GM19438 (cell line): ENCODE measurements around the gene WDR33.

ENCODE experiments used
- ATAC-seq: cut with Tn5 transposase; IDR thresholded peaks from one replicate; pipeline ENCODE4 v1.9.1; 2021; ENCODE audit warnings: low read depth; ENCODE audit not compliant: unreplicated experiment

WDR33 gene

DNA sequence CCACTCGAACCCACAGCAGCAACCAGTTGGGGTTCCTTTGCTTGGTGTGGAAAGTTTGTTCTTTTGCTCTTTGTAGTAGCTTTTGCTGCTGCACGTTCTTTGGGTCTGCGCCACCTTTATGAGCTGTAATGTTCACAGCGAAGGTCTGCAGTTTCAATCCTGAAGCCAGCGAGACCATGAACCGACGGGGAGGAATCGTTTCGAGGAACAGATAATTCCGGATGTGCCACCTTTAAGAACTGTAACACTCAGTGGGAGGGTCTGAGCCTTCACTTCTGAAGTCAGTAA, 150.7 kb downstream of the WDR33 start:
- ATAC-seq = no peak

DNA sequence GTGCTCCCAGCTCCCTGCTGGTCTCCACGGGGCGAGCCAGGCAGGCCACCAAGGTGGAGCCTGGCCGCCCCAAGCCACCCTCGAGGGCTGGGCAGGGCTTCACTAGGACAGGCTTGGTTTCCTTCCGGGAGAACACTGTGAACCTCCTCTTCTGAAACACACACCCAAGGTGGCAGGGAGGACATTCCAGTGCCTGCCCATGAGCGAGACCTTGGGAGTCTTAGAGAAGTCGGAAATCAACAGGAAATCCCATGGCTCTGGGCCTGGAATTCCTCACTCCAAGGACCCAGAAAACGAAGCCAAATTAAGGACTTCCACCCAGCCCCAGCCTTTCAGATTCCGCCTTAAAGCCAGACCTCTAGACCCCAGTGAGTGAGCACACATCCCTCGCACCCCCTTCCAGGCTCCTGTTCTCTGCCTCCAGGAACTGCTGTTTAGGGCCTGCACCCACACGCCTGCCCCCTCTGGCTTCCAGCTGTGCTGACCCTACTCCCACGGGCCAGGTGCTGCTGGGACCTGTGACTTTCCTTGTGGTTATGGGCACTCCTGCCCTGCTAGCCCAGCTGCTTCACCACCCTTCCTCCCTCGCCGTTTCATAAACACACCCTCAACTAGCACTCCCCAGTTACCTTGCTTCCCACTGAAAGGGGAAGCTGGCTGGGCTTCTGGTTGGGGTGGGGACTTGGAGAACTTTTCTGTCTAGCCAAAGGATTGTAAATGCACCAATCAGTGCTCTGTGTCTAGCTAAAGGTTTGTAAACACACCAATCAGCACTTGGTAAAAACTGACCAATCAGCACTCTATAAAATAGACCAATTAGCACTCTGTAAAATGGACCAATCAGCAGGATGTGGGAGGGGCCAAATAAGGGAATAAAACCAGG, 151.3 kb downstream of the WDR33 start:
- no peak for ATAC-seq

DNA sequence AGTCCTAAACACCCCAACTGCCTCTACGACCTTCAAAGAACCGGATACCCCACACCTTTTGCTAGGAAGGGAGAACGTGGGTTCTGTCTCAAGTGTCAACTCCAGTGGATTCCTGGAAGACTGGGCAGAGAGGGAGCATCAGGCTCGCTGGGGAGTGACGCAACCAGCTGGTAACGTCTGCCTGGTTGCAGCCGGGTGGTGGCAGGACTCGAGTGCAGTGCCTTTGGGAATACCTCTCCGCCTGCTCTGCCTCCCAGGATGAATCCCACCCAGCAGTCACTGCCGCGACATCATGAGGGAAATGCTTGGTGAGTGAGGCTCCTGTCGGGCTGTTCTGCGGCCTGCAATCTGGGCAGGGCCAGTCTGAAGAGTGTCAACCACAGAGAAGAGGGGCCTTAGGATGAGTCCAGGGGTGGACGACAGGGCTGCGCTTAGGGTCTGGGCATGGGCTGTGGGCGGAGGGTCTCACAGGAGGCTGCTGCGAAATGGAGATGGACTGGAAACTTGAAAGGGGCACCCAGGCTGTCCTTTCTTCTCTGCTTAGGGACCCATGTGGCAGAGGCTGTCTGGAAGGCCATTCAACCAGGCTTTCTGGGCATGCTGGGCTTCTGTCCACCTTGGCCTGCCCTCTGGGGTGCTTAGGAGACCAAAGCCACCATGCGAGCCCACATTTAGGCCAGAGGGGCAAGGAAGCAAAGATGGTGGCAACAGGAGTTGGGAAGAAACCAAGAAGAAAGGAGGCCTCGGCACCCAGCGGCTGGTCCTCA, 152.1 kb downstream of the WDR33 start:
- no peak for ATAC-seq

DNA sequence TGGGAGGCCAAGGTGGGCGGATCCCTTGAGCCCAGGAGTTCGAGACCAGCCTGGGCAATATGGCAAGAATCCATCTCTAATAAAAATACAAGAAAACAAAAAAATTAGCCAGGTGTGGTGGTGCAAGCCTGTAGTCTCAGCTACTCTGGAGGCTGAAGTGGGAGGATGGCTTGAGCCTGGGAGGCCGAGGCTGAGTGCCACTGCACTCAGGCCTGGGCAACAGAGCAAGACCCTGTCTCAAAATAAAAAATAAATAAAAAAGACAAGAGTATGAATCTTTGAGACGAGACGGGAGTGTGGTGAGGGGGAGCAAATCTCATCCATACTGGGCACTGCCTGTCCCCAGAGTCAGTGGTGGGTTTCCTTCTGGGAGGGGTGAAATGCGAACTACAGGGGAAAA, 152.8 kb downstream of the WDR33 start:
- ATAC-seq = no peak

DNA sequence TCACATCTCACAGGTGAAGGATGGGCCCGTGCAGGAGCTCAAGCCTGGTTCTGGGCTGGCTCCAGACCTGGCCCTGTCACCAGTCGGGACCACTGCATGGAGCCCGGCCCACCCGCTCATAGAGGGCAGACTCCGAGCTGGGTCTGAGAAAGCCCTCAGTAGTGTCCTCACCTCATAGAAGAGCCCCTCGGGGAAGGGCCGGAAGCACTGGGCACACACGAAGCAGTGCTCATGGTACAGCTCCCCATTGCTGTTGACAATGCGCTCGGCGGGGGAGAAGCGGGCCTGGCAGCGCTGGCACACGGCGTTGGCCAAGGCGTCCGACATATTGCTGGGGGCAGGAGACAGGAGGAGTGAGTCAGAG, 153.8 kb downstream of the WDR33 start:
- ATAC-seq = no peak

DNA sequence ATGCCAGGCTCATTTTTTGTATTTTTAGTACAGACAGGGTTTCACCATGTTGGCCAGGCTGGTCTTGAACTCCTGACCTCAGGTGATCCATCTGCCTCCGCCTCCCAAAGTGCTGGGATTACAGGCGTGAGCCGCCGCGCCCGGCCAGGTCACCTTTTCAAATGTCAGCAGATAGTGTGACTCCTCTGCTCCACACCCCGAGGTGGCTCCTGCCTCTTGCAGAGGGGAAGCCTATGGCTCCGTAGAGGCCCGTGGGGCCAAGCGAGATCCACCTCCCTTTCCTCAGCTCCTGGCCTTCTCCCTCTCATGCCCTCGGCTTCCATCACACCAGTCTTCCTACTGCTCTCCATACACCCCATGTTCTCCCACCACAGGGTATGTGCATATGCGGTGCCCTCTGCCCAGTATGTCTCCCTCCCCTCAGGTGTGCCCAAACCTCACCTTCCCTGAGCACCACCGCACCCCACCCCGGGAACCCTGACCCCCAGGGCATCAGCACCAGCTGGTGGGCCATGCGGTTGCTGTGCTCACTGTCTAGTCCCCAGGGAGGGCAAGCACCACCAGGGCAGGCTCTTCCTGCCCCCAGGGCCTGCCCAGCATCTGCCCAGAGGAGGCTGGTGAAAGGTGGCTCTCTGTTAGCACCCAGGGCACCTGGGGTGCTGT, 154.3 kb downstream of the WDR33 start:
- no peak for ATAC-seq

DNA sequence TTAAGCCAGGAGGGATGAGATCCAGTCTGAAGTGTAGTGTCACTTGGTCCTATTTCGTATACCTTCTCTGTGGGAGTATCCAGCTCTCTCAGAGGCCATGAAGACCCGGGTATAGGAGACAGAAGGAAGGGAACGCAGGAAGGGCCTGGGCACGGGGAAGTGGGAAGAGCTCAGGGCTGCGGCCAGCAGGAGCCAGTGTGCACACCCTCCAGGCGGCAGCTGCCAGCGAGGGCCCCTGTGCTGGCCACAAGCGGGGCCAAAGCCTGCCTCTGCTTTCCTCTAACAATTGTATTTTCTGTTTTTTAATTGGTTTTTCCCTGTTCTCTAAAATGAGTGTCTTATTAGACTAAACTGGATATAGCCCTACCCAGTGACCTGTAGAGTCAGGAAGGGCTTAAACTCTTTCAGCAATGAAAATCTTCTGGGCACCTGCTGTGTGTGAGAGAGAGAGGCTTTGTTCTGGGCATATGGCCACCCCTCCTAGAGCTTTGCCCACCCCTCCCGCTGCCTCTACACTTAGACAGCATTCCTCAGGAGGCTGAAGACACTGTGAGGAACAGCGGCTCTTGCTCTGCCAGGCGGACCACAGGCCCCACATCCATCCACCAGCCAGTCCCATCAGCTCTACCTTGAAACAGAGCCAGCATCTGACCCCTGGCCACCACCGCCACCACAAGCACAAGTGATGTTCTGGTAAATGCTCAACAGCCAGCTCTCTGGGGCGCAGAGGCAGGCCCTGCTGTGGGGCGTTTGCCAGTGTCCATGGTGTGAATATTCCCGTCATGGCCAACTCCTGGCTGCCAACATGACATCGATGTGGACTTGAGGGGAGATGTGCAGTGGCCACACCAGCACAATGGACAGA, 155.5 kb downstream of the WDR33 start:
- ATAC-seq = no peak

DNA sequence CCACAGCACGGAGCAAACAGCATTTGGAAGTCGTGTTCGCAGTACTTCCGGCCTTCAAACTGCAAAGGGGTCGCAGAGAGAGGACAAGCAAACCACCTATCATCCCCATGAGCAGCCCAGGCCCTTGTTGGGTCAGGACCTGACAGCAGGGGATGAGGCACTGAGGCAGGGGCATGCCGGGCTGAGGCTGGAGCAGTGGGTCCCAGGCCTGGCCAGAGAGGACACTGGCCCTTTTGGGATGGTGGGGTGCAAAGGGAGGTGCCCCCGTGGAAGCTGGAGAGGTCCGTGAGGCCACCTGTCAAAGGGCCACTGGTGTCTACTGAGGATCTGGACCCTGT, 156.2 kb downstream of the WDR33 start:
- ATAC-seq = no peak

DNA sequence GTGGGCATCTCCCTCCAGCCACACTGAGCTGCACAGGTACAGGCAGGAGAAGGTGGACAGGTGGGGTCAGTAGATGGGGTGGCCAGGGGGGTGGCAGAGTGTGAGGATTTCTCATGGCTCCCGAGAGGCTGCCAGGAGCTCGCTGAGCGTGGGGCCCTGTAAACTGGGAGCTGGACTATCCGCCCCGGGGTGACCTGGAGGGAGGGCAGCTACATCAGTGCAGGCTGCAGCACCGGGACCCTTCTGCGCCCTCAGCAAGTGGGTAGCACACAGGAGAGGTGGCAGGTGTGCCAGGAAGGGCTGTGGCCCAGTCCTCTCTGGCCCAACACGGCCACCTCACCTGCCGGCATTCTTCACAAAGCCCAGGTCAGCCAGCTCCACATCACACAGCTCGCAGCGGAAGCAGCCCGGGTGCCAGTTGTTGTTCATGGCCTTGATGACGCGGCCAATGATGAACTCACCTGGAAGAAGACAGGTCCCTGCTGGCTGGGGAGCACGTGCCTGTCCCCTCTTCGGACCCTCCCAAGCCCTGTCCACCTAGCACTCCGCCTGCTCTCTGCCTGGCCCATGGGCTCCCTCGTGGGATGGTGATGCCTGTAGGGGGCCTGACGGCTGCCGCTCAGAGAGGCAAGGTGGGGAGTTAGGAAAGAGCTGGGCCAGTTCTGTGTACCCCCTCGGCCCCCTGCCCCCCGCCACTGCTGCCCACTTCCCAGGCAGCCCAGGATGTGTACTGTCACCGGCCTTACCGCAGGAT, 156.7 kb downstream of the WDR33 start:
- ATAC-seq = no peak

DNA sequence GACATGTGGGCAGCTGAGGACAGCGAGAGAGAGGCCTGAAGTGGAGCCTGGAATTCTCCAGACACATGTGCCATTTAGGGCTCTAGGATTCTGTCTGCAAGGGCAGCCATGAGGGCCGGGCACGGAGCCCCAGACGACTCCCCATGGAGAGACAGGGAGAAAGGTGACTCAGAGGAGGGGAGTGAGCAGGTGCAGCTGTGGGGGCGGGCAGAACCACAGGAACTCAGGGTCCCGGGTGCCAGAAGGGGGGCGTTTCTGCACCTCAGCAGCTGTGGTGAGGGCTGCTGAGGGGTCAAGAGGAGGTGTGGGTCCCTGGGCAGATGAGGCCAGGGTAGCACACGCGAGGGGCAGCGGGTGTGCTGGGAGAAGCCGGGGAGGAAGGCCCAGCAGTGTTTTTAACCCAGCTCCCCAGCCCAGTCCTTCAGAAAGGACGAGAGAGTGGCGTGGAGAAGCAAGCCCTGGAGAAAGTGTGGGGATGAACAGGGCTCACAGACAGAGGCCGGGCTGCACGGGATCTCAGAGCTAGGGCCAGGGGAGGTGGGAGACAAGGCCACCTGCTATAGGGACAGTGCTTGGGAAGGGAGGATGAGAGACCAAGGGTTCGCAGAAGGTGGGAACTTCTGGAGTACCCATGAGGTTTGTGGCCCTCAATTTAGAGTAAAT, 157.4 kb downstream of the WDR33 start:
- ATAC-seq = no peak

DNA sequence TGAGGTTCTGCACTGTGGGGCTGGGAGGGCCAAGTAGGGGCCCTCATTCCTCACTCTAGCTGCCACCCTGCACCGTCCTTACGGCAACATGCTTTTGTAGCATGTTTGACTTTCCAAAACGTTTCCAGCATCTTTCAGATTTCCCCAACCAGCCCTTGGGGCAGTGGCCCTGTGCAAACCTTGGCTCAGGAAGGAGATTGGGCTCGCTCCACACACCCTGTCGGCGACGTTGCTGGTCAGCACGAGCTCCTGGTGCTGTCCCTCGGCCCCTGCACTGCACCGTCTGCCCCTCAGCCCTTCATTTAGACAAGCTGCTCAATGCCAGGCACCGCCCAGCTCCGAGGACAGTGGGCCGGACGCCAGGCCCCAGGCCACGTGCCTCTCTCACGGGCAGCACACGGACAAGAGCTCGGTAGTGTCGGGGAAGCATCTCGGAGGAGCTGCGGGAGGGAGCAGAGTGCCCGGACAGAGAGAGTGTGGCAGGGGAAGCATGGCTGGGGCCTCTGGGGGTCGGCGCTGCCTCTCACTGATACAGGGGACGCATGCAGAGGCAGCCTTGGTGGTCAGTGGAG, 158.1 kb downstream of the WDR33 start:
- no peak for ATAC-seq

DNA sequence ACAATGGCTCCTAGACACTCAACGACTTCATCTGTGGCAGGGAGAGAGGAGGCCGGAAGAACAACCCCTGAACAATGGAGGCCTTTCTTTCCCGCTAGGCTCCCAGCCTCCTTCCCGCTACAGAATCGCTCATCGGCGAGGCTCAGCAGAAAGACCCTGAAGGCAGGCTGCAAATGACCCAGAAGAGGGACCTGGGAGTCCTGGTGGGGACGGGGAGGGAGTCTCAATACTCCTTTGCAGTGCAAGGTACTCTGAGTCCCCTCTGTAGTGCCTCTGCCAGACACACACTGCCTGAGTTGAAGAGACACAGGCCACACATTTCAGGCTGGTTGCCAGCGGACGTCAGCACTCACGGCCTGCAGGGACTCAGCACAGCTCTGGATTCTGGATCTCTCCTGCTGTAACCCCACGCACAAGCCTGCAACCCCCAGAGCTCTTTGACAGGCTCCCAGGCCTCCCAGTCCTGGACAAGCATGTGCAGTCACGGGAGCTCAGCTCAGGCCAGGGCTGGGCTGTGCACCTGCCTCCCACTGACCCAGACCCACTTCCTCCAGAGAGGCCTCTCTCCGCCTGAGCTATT, 158.9 kb downstream of the WDR33 start:
- no peak for ATAC-seq

DNA sequence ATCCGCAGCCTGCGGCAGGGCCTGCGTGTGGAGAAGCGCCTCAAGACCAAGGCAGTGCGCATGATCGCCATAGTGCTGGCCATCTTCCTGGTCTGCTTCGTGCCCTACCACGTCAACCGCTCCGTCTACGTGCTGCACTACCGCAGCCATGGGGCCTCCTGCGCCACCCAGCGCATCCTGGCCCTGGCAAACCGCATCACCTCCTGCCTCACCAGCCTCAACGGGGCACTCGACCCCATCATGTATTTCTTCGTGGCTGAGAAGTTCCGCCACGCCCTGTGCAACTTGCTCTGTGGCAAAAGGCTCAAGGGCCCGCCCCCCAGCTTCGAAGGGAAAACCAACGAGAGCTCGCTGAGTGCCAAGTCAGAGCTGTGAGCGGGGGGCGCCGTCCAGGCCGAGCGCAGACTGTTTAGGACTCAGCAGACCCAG, 159.6 kb downstream of the WDR33 start:
- ATAC-seq = no peak
